Measurements from ENCODE around the gene HSDL2.
"Not testable (repeated sequence)": the region's sequence is repeated elsewhere in the genome, so short reads cannot be mapped to it uniquely, and the experiment has no call there.

HSDL2 gene

GRCh38 chr9:112500842-112501241 is 120.9 kb downstream of the HSDL2 start:
- DNase-seq (ENCODE audit: low read depth in 3 of 3) = no peak

GRCh38 chr9:112501287-112501686 is 121.4 kb downstream of the HSDL2 start:
- no peak for DNase-seq (ENCODE audit: low read depth in 3 of 3)

- DNase-seq (ENCODE audit: low read depth in 3 of 3) = no peak
Measured at GRCh38 chr9:112502175-112502946, 122.5 kb downstream of the HSDL2 start.

GRCh38 chr9:112503170-112503569 is 123.3 kb downstream of the HSDL2 start:
- no peak for DNase-seq (ENCODE audit: low read depth in 3 of 3)

GRCh38 chr9:112505086-112505485 is 125.2 kb downstream of the HSDL2 start:
- no peak for DNase-seq (ENCODE audit: low read depth in 3 of 3)

GRCh38 chr9:112505607-112506006 is 125.7 kb downstream of the HSDL2 start:
- DNase-seq (ENCODE audit: low read depth in 3 of 3) = no peak

GRCh38 chr9:112506571-112506970 is 126.7 kb downstream of the HSDL2 start:
- DNase-seq (ENCODE audit: low read depth in 3 of 3) = no peak

- DNase-seq (ENCODE audit: low read depth in 3 of 3) = no peak
Measured at GRCh38 chr9:112507001-112507680, 127.2 kb downstream of the HSDL2 start.

- no peak for DNase-seq (ENCODE audit: low read depth in 3 of 3)
Measured at GRCh38 chr9:112508377-112508776, 128.5 kb downstream of the HSDL2 start.

GRCh38 chr9:112512377-112512776 is 132.5 kb downstream of the HSDL2 start:
- not testable (repeated sequence) for DNase-seq (ENCODE audit: low read depth in 3 of 3)

GRCh38 chr9:112516769-112517168 is 136.9 kb downstream of the HSDL2 start:
- DNase-seq (ENCODE audit: low read depth in 3 of 3) = no peak

GRCh38 chr9:112520069-112520468 is 140.2 kb downstream of the HSDL2 start:
- DNase-seq (ENCODE audit: low read depth in 3 of 3) = no peak

- no peak for DNase-seq (ENCODE audit: low read depth in 3 of 3)
Measured at GRCh38 chr9:112520656-112521055, 140.7 kb downstream of the HSDL2 start.
